Choroid plexus epithelial cell (primary cell): ENCODE results near the gene ACBD6.

Experiments used
- DNase-seq: peaks from one replicate; pipeline ENCODE4 v3.0.0-alpha.2; 2010; ENCODE audit warnings: low read depth
- H3K4me3 ChIP-seq: 2 replicates; pipeline ENCODE4 v1.5.1; 2011; ENCODE audit warnings: low read depth, mild to moderate bottlenecking, control low read depth, low read length, moderate library complexity
- CTCF ChIP-seq: conservative IDR thresholded peaks from 2 replicates; pipeline ENCODE4 v1.5.1; 2011; ENCODE audit warnings: low read depth, mild to moderate bottlenecking, control low read depth, inconsistent platforms, low read length, moderate library complexity

ACBD6 gene

GRCh38 chr1:180515364-180515763 is 13.0 kb upstream of the ACBD6 start:
- TF ChIP-seq CTCF, result no peak
- DNase-seq, result no peak
- no peak overlapping the region for H3K4me3 ChIP-seq

GRCh38 chr1:180513531-180513930 is 11.2 kb upstream of the ACBD6 start:
- DNase-seq, result no peak
- TF ChIP-seq CTCF, result no peak
- no peak overlapping the region for H3K4me3 ChIP-seq

- no peak for DNase-seq
- H3K4me3 ChIP-seq, result no peak overlapping the region
- TF ChIP-seq CTCF, result no peak
Observed at GRCh38 chr1:180510882-180511281, 8.5 kb upstream of the ACBD6 start.

GRCh38 chr1:180508725-180509097 is 6.3 kb upstream of the ACBD6 start:
- no peak overlapping the region for H3K4me3 ChIP-seq
- no peak for TF ChIP-seq CTCF
- DNase-seq, result no peak

GRCh38 chr1:180507795-180508724 is 5.7 kb upstream of the ACBD6 start:
- TF ChIP-seq CTCF, result peak; percentile 27
- no peak overlapping the region for H3K4me3 ChIP-seq
- DNase-seq, result peak; percentile 71

- DNase-seq, result no peak
- H3K4me3 ChIP-seq, result no peak overlapping the region
- no peak for TF ChIP-seq CTCF
Observed at GRCh38 chr1:180505732-180506335, 3.5 kb upstream of the ACBD6 start.
